ENCODE results near the gene IDNK. TPM values are rescaled to one million over a fixed set of nuclear protein-coding genes. Genes with fewer than 3 reads are reported as not detected.

The IDNK gene
- total RNA-seq, 1 experiment from 2014 or later = 10.9 TPM

DNA sequence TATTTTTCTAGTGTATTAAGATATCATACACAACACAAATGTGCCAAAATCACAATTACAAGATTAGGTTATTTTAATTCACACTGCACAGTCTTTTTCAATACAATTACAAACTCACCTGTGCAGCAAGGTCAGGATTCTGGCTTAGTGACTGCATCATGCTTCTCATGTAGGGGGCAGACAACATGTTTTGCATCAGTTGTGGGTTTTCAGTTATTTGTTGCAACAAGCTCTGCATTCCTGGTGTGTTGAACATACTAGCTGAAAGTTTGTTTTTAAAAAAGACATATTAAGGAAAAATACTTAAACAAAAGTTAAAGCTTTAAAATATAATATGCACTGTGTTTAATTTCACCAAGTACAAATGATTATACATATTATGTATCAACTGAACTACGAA is 46.1 kb downstream of the IDNK start:
- H3K4me1 Mint-ChIP-seq (ENCODE audit: insufficient read depth, unreplicated experiment) = no peaks in the 10 kb centered on the region
- DNase-seq (ENCODE audit: unreplicated experiment) = no peak
- H3K36me3 Mint-ChIP-seq (ENCODE audit: insufficient read depth, unreplicated experiment) = peaks cover 81% of the 10 kb centered on the region
- ChIA-PET CTCF (interaction anchor here (0.5 to 0.7 kb wide), 2 partner anchors 55 to 130 kb away, joined by 3 to 4 read pairs; no protein-coding TSS in a partner anchor), POLR2A (interaction anchor here (1.2 kb wide), 1 partner anchor 8 kb away, joined by 3 read pairs; no protein-coding TSS in a partner anchor)
- TF ChIP-seq, protein P1, sequence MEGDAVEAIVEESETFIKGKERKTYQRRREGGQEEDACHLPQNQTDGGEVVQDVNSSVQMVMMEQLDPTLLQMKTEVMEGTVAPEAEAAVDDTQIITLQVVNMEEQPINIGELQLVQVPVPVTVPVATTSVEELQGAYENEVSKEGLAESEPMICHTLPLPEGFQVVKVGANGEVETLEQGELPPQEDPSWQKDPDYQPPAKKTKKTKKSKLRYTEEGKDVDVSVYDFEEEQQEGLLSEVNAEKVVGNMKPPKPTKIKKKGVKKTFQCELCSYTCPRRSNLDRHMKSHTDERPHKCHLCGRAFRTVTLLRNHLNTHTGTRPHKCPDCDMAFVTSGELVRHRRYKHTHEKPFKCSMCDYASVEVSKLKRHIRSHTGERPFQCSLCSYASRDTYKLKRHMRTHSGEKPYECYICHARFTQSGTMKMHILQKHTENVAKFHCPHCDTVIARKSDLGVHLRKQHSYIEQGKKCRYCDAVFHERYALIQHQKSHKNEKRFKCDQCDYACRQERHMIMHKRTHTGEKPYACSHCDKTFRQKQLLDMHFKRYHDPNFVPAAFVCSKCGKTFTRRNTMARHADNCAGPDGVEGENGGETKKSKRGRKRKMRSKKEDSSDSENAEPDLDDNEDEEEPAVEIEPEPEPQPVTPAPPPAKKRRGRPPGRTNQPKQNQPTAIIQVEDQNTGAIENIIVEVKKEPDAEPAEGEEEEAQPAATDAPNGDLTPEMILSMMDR (IDR thresholded peaks at IDR 0.05; ENCODE audit: unreplicated experiment) = no peak
- intact Hi-C loops (cut with micrococcal nuclease) = no loop called here
- no peaks in the 10 kb centered on the region for H3K27me3 Mint-ChIP-seq (ENCODE audit: insufficient read depth, unreplicated experiment)
- no peak overlapping the region for H3K4me3 Mint-ChIP-seq (ENCODE audit: unreplicated experiment)
- BruUV-seq (replicated peaks) = no TSS peak
- no peak overlapping the region for H3K27ac Mint-ChIP-seq (ENCODE audit: low read depth, unreplicated experiment)
- H3K9me3 Mint-ChIP-seq (ENCODE audit: unreplicated experiment) = no peaks in the 10 kb centered on the region

DNA sequence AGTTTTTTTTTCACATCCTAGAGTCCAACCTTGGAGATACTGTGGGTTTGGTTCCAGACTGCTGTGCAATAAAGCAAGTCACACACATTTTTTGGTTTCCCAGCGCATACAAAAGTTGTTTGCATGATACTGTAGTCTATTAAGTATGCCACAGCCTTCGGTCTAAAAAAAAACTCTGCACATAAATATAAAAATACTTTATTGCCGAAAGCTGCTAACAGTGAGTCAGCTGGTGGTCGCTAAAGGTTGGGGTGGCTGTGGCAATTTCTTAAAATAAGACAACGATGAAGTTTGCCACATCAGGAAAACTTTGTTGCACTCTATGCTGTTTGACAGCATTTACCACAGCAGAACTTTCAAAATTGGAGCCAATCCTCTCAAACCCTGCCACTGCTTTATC is 47.4 kb downstream of the IDNK start:
- intact Hi-C loops (cut with micrococcal nuclease) = no loop called here
- Mint-ChIP-seq H3K27ac (ENCODE audit: low read depth, unreplicated experiment) (no peak overlapping the region), H3K36me3 (ENCODE audit: insufficient read depth, unreplicated experiment) (peaks cover 81% of the 10 kb centered on the region), H3K27me3 (ENCODE audit: insufficient read depth, unreplicated experiment) (no peaks in the 10 kb centered on the region), H3K4me3 (ENCODE audit: unreplicated experiment) (no peak overlapping the region), H3K9me3 (ENCODE audit: unreplicated experiment) (no peaks in the 10 kb centered on the region), H3K4me1 (ENCODE audit: insufficient read depth, unreplicated experiment) (no peaks in the 10 kb centered on the region)
- TF ChIP-seq, protein P1 (IDR thresholded peaks at IDR 0.05; ENCODE audit: unreplicated experiment) = no peak
- no peak for DNase-seq (ENCODE audit: unreplicated experiment)
- no TSS peak for BruUV-seq (replicated peaks)
- CTCF ChIA-PET = no interaction called here
- POLR2A ChIA-PET = no interaction called here

DNA sequence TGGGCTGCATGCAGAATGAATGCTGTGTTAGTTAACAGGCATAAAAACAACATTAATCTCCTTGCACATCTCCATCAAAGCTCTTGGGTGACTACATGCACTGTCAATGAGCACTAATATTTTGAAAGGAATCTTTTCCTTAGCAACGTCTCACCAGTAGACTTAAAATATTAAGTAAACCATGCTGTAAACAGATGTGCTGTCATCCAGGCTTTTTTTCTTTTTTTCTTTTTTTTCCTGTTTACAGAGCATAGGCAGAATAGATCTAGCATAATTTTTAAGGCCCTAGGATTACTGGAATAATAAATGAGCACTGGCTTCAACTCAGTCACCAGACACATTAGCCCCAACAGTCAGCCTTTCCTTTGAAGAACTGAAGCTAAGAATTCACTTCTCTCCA is 48.5 kb downstream of the IDNK start:
- Mint-ChIP-seq H3K4me3 (ENCODE audit: unreplicated experiment) (no peak overlapping the region), H3K27me3 (ENCODE audit: insufficient read depth, unreplicated experiment) (no peaks in the 10 kb centered on the region), H3K9me3 (ENCODE audit: unreplicated experiment) (no peaks in the 10 kb centered on the region), H3K4me1 (ENCODE audit: insufficient read depth, unreplicated experiment) (peaks cover 1% of the 10 kb centered on the region), H3K27ac (ENCODE audit: low read depth, unreplicated experiment) (no peak overlapping the region), H3K36me3 (ENCODE audit: insufficient read depth, unreplicated experiment) (peaks cover 80% of the 10 kb centered on the region)
- ChIA-PET CTCF (interaction anchor here (2.1 to 2.5 kb wide), 2 partner anchors 9 to 14 kb away, joined by 6 to 7 read pairs; no protein-coding TSS in a partner anchor), POLR2A (interaction anchor here (0.8 to 1.1 kb wide), 2 partner anchors 14 to 37 kb away, joined by 4 read pairs; no protein-coding TSS in a partner anchor)
- intact Hi-C loops (cut with micrococcal nuclease) = no loop called here
- TF ChIP-seq, protein P1 (IDR thresholded peaks at IDR 0.05; ENCODE audit: unreplicated experiment) = no peak
- no peak for DNase-seq (ENCODE audit: unreplicated experiment)
- BruUV-seq (replicated peaks) = no TSS peak

DNA sequence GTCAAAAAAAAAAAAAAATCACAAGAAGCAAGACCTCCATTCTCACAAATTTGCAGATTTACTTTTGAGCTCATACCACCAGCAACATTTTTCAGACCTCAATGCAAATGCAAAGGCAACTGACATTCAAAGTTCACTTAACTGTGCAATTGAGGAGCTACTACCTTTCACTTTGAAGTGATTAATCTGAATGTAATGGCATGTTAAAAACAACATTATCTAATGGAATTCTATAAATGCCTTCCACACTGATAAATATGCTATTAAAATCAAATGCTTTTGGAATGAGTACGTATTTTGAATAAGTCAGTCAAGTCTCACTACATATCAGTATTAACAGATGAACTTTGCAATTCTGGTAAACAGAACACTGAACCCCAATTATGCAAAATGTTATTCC is 52.5 kb downstream of the IDNK start:
- CTCF ChIA-PET = interaction anchor here (0.6 kb wide), 1 partner anchor 21 kb away, joined by 3 read pairs; no protein-coding TSS in a partner anchor
- intact Hi-C loops (cut with micrococcal nuclease) = no loop called here
- POLR2A ChIA-PET = no interaction called here
- H3K27ac Mint-ChIP-seq (ENCODE audit: low read depth, unreplicated experiment) = no peak overlapping the region
- BruUV-seq (replicated peaks) = no TSS peak
- no peaks in the 10 kb centered on the region for H3K9me3 Mint-ChIP-seq (ENCODE audit: unreplicated experiment)
- no peak for DNase-seq (ENCODE audit: unreplicated experiment)
- H3K27me3 Mint-ChIP-seq (ENCODE audit: insufficient read depth, unreplicated experiment) = no peaks in the 10 kb centered on the region
- no peak overlapping the region for H3K4me3 Mint-ChIP-seq (ENCODE audit: unreplicated experiment)
- TF ChIP-seq, protein P1 (IDR thresholded peaks at IDR 0.05; ENCODE audit: unreplicated experiment) = no peak
- peaks cover 5% of the 10 kb centered on the region for H3K4me1 Mint-ChIP-seq (ENCODE audit: insufficient read depth, unreplicated experiment)
- H3K36me3 Mint-ChIP-seq (ENCODE audit: insufficient read depth, unreplicated experiment) = peaks cover 93% of the 10 kb centered on the region
